ENCODE measurements around the gene WDR27.

Gene WDR27

GRCh38 chr6:169564453-169565240 lies 137.2 kb downstream of the WDR27 start:
- no peak for DNase-seq (ENCODE audit: low read depth)

- DNase-seq (ENCODE audit: low read depth) = no peak
Measured at GRCh38 chr6:169561665-169562064, 140.2 kb downstream of the WDR27 start.

DNA sequence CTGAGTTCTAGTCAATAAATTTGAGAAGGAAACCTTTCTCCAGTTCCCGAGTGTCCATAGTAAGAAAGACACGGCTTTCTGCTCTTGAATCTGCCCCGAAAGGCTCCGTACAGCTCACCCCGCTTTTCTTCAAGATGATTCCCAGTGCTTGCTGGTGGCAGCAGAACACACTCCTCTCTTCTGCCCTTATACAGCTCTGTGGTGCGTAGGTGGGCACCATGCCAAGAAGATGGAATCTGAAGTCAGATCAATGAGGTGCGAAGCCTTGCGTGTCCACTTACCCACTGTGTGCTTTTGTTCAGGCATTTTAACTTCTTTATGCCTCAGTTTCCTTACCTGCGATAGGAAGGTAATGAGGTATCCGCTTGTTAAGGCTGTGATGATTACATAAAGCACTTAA lies 142.2 kb downstream of the WDR27 start:
- no peak for DNase-seq (ENCODE audit: low read depth)

DNA sequence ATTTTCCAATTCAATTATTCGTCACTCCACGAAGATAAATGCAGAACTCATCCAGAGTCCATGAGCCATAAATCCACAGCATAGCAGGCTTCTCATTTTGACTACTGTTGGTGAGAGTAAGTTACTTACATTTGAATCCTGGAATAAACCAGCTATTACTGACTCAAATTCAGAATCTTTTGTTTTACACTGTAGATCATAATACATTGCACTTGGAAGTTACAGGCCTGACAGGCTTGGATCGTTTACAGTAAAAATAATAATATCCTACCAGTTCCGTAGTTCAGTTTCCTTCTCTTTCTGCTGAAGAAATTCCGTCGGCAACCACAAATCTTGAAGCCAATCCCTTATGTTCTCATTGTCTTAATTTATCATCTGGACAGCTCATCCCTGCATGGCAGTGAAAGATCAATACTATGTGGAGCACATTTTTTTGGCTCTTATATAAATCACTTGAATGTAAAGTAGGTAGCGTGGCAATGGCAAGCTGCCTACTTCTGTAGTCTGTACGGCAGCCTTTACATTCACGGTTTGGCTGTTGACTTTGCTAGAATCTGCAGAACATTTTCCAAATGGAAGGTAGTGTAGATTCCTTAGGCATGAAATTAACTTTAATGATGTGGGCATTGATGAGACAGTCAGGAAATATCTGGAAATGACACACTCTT lies 142.9 kb downstream of the WDR27 start:
- DNase-seq (ENCODE audit: low read depth) = no peak

- DNase-seq (ENCODE audit: low read depth) = no peak
Measured at GRCh38 chr6:169558378-169558773, 143.5 kb downstream of the WDR27 start.

- DNase-seq (ENCODE audit: low read depth) = no peak
Measured at GRCh38 chr6:169557887-169558286, 143.9 kb downstream of the WDR27 start.

GRCh38 chr6:169556758-169557548 lies 144.9 kb downstream of the WDR27 start:
- DNase-seq (ENCODE audit: low read depth) = no peak

GRCh38 chr6:169555971-169556617 lies 145.7 kb downstream of the WDR27 start:
- no peak for DNase-seq (ENCODE audit: low read depth)

GRCh38 chr6:169545982-169546381 lies 155.8 kb downstream of the WDR27 start:
- DNase-seq (ENCODE audit: low read depth) = no peak

DNA sequence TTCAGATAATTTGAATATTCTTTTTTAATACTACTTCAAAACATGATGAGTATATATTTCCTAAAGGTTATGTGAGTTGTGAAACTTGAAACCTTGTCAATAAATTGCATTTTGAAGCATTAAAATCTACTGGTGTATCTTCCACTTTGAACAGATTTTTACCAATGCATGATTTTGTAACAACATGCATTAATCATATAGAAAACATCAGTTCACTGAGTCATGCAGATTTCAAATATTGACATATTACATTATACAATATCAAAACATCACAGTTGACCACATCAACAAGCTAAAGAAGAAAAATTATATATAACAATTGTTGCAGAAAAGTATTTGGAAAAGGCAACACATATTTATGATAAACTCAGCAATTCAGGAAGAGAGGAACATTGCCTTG lies 158.1 kb downstream of the WDR27 start:
- no peak for DNase-seq (ENCODE audit: low read depth)

GRCh38 chr6:169542491-169542890 lies 159.3 kb downstream of the WDR27 start:
- DNase-seq (ENCODE audit: low read depth) = no peak

GRCh38 chr6:169539176-169539897 lies 162.5 kb downstream of the WDR27 start:
- DNase-seq (ENCODE audit: low read depth) = no peak

- DNase-seq (ENCODE audit: low read depth) = no peak
Measured at GRCh38 chr6:169536446-169537170, 165.2 kb downstream of the WDR27 start.

- DNase-seq (ENCODE audit: low read depth) = no peak
Measured at GRCh38 chr6:169534039-169534421, 167.8 kb downstream of the WDR27 start.

DNA sequence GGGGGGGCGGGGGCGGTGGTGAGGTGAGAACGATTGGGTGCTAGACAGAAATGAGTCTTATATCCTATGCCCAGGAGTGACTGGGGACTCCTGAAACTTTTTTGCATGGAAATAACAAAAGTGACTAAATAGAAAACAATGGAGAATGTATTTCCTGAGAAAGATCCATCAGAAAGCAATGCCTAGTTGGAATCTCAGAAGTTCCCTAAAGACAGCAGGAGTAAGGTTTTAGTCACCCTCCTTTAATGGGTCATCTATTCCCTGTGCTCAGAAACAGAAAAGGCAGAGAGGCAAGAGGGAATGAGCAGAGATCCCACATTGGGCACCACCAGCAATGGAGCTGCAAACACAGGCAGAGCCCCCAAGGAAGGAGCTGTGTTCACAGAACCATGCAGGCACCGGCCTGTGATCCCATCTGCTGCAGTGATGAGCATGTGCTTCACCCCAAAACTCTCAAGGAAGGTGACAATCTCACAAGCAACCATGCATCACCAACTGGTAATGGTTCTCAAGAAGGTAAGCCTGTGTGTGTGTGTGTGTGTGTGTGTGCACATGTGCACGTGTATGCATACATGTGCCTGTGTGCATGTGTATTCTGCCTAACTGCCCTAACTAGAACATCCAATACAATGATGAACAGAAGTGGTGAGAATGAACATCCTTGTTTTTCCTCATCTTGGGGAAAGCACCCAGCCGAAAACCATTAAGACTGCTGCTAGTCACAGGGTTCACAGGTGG lies 168.4 kb downstream of the WDR27 start:
- no peak for DNase-seq (ENCODE audit: low read depth)

GRCh38 chr6:169530752-169531123 lies 171.1 kb downstream of the WDR27 start:
- DNase-seq (ENCODE audit: low read depth) = no peak

DNA sequence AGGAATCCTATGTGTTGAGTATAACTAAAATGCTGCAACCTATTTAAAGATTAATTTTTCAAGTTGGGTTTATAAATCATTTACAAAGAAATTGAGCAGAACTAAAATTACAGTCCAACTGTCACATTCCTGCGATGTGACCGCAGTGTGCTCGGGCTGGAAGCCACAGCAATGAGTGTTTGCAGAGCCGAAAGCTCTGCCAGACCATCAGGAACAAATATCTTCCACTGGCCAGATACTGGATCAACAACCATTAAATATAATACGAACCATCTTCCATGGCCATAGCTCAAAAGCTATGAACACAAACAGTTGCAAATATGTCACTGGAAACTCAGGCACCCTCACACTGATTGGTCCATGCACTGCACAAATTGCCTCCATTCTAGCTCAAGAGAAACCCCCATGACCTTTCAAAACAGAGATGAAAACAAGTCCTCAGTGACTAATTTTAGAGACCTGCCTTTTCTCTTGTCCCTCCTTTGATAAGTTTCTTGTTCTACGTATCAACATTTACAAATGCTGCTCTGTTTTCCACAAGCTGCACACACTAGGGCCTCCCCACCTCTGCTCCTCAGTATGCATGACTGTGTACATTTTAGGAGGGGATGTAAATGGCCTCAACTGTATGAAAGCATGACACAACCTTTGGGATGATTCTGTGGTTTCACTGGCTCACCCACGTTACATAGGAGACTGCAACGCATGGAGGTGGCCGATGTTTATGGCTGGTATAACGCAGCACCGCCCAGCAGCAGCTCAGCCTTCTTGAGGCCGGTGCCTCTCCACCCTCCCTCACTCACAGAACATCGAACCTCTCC lies 171.7 kb downstream of the WDR27 start:
- DNase-seq (ENCODE audit: low read depth) = no peak

DNA sequence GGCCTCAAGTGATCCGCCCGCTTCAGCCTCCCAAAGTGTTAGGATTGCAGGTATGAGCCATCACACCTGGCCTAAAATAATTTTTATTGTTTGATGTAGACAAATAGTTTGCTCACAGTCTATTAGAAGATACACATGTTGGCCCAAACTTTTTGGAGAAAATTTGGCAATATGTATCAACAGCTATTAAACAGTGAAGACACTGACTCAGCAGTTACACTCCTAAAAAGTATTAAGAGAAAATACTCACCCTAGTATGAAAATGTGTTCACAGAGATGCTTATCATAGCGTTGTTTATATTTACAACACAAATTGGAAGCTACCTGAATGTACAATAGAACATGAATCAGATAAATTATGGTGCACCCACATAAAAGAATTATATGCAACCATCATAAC lies 173.1 kb downstream of the WDR27 start:
- no peak for DNase-seq (ENCODE audit: low read depth)

DNA sequence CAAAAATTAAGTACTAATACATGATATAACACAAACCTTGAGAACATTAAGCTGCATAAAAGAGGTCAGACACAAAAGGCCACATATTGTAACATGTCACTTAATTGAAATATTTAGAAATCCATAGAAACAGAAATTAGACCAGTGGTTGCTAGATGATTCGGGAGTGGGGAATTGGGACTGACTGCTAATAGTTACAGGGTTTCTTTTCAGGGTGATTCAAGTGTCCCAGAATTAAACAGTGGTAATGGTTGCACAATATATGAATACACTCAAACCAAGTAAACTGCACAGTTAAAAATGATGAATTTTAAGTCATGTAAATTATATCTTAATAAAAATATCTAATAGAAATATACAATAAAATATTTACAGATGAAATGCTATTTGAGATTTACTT lies 174.5 kb downstream of the WDR27 start:
- DNase-seq (ENCODE audit: low read depth) = no peak

GRCh38 chr6:169521825-169522224 lies 180.0 kb downstream of the WDR27 start:
- DNase-seq (ENCODE audit: low read depth) = no peak
